Gastrocnemius medialis (tissue), 4 donors: ENCODE measurements around the gene YKT6. TPM values are rescaled to one million over a fixed set of nuclear protein-coding genes. Genes with fewer than 3 reads are reported as not detected.

Experiments
- ATAC-seq, 2 donors: fragments of 150-250 bp; one replicate each; pipeline ENCODE4 v1.9.1; 2016
- DNase-seq, 2 donors: peaks; one replicate each; pipeline ENCODE4 v3.0.0-alpha.2; 2019
- H3K27ac ChIP-seq, 4 donors: fragments of 200-600 bp; sonication (generic); 1 replicate in 1 of 4; 2 replicates in 3 of 4; pipeline ENCODE4 v1.5.1; 2016 to 2018; ENCODE audit warnings: mild to moderate bottlenecking in 2 of 4, moderate library complexity in 1 of 4
- H3K27me3 ChIP-seq, 3 donors: fragments of 200-600 bp; sonication (generic) in 2 of 3; 1 replicate in 1 of 3; 2 replicates in 2 of 3; pipeline versions ENCODE4 v1.5.1 to v1.6.0; 2016 to 2019; ENCODE audit warnings: mild to moderate bottlenecking in 1 of 3, moderate library complexity in 1 of 3
- H3K36me3 ChIP-seq, 2 donors: fragments of 200-600 bp; sonication (generic) in 1 of 2; one replicate each; pipeline ENCODE4 v1.5.1; 2017 to 2018
- H3K4me1 ChIP-seq, 2 donors: fragments of 200-600 bp; sonication (generic) in 1 of 2; one replicate each; pipeline ENCODE4 v1.5.1; 2016 to 2017; ENCODE audit warnings: mild to moderate bottlenecking in 2 of 2
- H3K4me3 ChIP-seq, 4 donors: fragments of 200-600 bp; sonication (generic) in 3 of 4; 1 replicate in 1 of 4; 2 replicates in 3 of 4; pipeline ENCODE4 v1.5.1; 2016 to 2019; ENCODE audit warnings: mild to moderate bottlenecking in 2 of 4
- H3K9me3 ChIP-seq, 3 donors: fragments of 200-600 bp; sonication (generic) in 2 of 3; 1 replicate in 1 of 3; 2 replicates in 2 of 3; pipeline ENCODE4 v1.5.1; 2016 to 2019
- CTCF ChIP-seq, 5 experiments: fragments of 450-650 bp in 3 of 5; fragments of 200-600 bp in 2 of 5; sonication (generic) in 2 of 5; IDR thresholded peaks in 4 of 5; conservative IDR thresholded peaks in 1 of 5; 1 replicate in 4 of 5; 2 replicates in 1 of 5; pipeline ENCODE4 v1.5.1; 2016 to 2019; ENCODE audit warnings: antibody characterized with exemption in 5 of 5, mild to moderate bottlenecking in 3 of 5, moderate library complexity in 3 of 5
- POLR2A ChIP-seq, 2 donors: fragments of 450-650 bp; IDR thresholded peaks; one replicate each; pipeline ENCODE4 v1.6.1; 2017; ENCODE audit warnings: antibody characterized with exemption in 2 of 2, mild to moderate bottlenecking in 2 of 2, moderate library complexity in 2 of 2
- in situ Hi-C, 4 donors: fragments of 200-750 bp; cut with MboI; loops; one replicate each; pipeline versions ENCODE4 v1.15.0 to v1.8.0; 2017; ENCODE audit warnings: low sequenced_read_pairs in 4 of 4
- intact Hi-C: fragments of 100-400 bp; cut with DNase I; formaldehyde crosslinking; loops from one replicate; pipeline ENCODE4 v1.15.1; 2023; ENCODE audit warnings: low total_unique reads
- total RNA-seq, 4 donors: library from RNA; depleted of rRNA; stranded (reverse); fragments of >200 nt; gene quantifications; one replicate each; pipeline versions ENCODE4 v1.1.0 to v1.2.3, GENCODE V29; 2016

YKT6 gene
- total RNA-seq, 4 donors from 2014 or later: 37.9 to 79.5 (median 72.5) TPM

- no peaks in the 10 kb centered on the region for H3K27me3 ChIP-seq
- H3K4me3 ChIP-seq: no peak overlapping the region
- intact Hi-C loops (no loop called here), in situ Hi-C loops (loop anchor here in 1 of 4 donors (25.0 kb wide), 1 partner anchor 269 kb away; the partner anchor contains the start of gene NUDCD3)
- H3K9me3 ChIP-seq: no peaks in the 10 kb centered on the region
- peaks cover 15 to 27% of the 10 kb centered on the region in 2 donors for H3K4me1 ChIP-seq
- H3K27ac ChIP-seq: peak overlapping the region; percentile 33 to 75 (median 73)
- no peaks in the 10 kb centered on the region for H3K36me3 ChIP-seq
- DNase-seq (peak in 1 of 2 donors; percentile 9), ATAC-seq (no peak)
- TF ChIP-seq CTCF (IDR thresholded peaks at IDR 0.05 in 4 of 5, conservative IDR thresholded peaks at IDR 0.05 in 1 of 5) (no peak), POLR2A (IDR thresholded peaks at IDR 0.05) (no peak)
Observed at GRCh38 chr7:44217852-44218402, 17.1 kb downstream of the YKT6 start.

GRCh38 chr7:44218418-44219201 lies 17.8 kb downstream of the YKT6 start:
- DNase-seq: peak; percentile 56 to 60
- TF ChIP-seq POLR2A (IDR thresholded peaks at IDR 0.05) (no peak), CTCF (IDR thresholded peaks at IDR 0.05 in 4 of 5, conservative IDR thresholded peaks at IDR 0.05 in 1 of 5) (no peak)
- no peak overlapping the region for H3K4me3 ChIP-seq
- peaks cover 11 to 21% of the 10 kb centered on the region in 2 donors for H3K4me1 ChIP-seq
- peak overlapping the region; percentile 33 to 75 (median 73) for H3K27ac ChIP-seq
- ATAC-seq: peak; percentile 37 to 57
- no peaks in the 10 kb centered on the region for H3K36me3 ChIP-seq
- no peaks in the 10 kb centered on the region for H3K27me3 ChIP-seq
- H3K9me3 ChIP-seq: no peaks in the 10 kb centered on the region
- intact Hi-C loops (no loop called here), in situ Hi-C loops (loop anchor here in 1 of 4 donors (25.0 kb wide), 1 partner anchor 269 kb away; the partner anchor contains the start of gene NUDCD3)

GRCh38 chr7:44219371-44220045 lies 18.7 kb downstream of the YKT6 start:
- DNase-seq (no peak), ATAC-seq (no peak)
- in situ Hi-C loops: loop anchor here in 1 of 4 donors (25.0 kb wide), 1 partner anchor 268 kb away; the partner anchor contains the start of gene NUDCD3
- Histone ChIP-seq H3K9me3 (no peaks in the 10 kb centered on the region), H3K27me3 (no peaks in the 10 kb centered on the region), H3K27ac (peak overlapping the region in 3 of 4 donors; percentile 73 to 75 (median 73)), H3K36me3 (no peaks in the 10 kb centered on the region), H3K4me1 (peaks cover 11 to 18% of the 10 kb centered on the region in 2 donors), H3K4me3 (no peak overlapping the region)
- TF ChIP-seq CTCF (IDR thresholded peaks at IDR 0.05 in 4 of 5, conservative IDR thresholded peaks at IDR 0.05 in 1 of 5) (no peak), POLR2A (IDR thresholded peaks at IDR 0.05) (no peak)
- intact Hi-C loops: no loop called here

- no peaks in the 10 kb centered on the region for H3K36me3 ChIP-seq
- in situ Hi-C loops (loop anchor here in 1 of 4 donors (25.0 kb wide), 1 partner anchor 267 kb away; the partner anchor contains the start of gene NUDCD3), intact Hi-C loops (no loop called here)
- peaks cover 11 to 18% of the 10 kb centered on the region in 2 donors for H3K4me1 ChIP-seq
- DNase-seq (no peak), ATAC-seq (no peak)
- no peak for TF ChIP-seq POLR2A (IDR thresholded peaks at IDR 0.05)
- peak overlapping the region in 1 of 4 donors; percentile 75 for H3K27ac ChIP-seq
- H3K27me3 ChIP-seq: no peaks in the 10 kb centered on the region
- no peak overlapping the region for H3K4me3 ChIP-seq
- H3K9me3 ChIP-seq: no peaks in the 10 kb centered on the region
Observed at GRCh38 chr7:44220046-44220357, 19.2 kb downstream of the YKT6 start.
